GM21360 (cell line): ENCODE data around the gene PPEF2.

Experiments
- ATAC-seq: cut with Tn5 transposase; IDR thresholded peaks from one replicate; pipeline ENCODE4 v1.9.1; 2021; ENCODE audit warnings: mild to moderate bottlenecking, moderate library complexity; ENCODE audit not compliant: unreplicated experiment

Gene PPEF2

DNA sequence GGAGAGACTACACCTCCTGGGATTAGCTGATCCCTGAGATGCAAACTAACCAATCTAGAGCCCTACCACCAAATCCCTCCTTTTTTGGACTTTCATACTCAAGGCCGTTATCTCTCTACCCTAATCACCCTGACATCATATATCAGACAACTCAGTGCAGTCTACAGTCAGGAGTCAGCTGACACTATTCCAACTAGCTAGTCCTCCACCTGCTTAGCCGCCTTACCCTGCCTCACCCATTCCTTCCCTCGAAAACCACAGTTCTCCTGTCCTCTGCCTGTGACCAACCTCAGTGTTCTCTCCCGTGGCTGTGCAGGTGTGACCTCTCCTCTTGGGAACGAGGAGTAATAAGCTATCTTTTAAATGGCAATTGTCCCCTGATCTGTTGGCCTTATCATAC, 1.8 kb upstream of the PPEF2 start:
- no peak for ATAC-seq

DNA sequence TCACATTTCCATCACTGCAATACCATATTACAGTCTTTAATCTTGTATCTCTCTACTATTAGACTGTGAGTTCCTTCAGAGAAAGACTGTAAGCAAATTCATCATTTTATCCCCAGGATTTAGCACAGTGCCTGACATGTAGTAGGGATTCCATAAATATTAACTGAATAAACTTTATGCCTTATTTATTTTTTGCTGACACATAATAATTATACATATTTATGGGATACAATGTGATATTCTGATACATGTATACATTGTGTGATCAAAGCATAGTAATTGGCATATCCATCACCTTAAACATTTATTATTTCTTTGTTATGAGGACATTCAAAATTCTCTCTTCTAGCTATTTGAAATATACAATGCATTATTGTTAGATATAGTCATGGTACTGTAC, 3.7 kb downstream of the PPEF2 start:
- no peak for ATAC-seq

GRCh38 chr4:75895744-75896314, 6.4 kb downstream of the PPEF2 start:
- no peak for ATAC-seq

GRCh38 chr4:75892508-75892907, 9.7 kb downstream of the PPEF2 start:
- no peak for ATAC-seq

DNA sequence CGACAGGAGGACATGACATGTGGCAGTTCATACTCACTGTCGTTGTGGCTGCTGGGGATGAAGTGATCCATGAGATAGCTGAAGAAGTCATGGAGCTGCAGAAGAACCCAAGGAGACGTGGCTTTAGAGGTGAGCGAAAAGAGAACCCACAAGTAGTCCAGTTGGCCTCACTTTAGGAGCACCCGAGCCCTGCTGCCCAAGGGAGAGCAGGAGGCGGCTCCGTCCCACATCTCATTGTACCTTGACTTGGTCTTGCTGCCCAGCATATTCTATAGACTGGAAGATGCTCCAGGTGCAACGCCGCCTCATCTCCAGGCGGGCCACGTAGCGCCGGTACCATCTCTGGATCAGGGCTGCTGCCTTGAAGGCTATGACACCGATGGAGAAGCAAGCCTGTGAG, 10.6 kb downstream of the PPEF2 start:
- ATAC-seq, result no peak

GRCh38 chr4:75889537-75890199, 12.6 kb downstream of the PPEF2 start:
- ATAC-seq, result no peak

DNA sequence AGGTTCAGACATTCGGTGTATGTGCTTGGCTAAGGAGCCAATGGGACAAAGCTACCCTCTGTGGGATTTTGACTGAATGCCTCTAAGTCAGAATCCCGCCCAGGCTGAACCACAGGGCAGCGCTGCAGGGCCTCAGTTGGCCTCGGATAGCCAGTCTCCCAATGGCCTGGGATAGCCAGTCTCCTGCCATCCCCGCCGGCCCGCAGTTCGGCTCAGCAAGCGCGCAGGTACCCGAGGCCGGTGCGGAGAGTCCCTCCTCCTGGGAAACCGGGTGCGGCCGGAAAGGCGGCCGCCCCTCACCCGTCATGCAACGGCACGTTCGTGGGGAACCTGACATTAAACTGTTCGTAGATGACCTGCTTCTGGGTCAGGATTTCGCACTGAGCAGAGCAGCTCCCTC, 16.1 kb downstream of the PPEF2 start:
- no peak for ATAC-seq

DNA sequence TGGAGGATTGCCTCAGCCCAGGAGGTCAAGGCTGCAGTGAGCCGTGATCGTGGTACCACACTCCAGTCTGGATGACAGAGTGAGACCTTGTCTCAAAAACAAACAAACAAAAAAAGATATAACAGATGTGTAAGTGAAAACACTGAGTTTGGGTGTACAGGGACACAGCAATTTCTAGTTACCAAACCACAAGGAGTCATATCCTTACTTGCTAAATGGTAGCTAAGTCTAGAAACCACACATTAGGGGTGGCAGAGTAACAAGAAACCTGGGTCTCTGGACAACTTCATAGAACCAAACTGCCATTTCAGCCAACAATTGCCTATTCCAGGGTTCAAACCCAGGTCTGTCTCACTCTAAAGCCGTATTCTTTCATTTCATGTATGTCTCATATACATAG, 20.8 kb downstream of the PPEF2 start:
- no peak for ATAC-seq

DNA sequence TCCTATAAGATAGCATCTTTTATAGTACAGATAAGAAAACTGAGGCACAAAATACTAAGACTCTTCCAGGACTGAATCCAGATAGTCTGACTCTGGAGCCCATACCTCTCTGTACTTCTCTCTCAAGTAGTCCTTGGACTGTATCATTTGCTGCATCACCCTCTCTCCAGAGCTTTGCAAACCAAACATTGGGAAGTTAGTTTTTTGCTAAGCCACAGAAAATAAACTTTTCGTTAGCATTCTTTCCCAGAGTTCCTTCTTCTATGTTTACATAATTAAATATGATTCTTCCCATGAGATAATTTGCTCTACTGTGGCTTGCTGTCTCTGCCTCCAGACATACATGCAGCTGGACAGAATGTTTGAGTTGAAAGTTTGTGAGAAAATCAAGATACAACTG, 22.0 kb downstream of the PPEF2 start:
- no peak for ATAC-seq

DNA sequence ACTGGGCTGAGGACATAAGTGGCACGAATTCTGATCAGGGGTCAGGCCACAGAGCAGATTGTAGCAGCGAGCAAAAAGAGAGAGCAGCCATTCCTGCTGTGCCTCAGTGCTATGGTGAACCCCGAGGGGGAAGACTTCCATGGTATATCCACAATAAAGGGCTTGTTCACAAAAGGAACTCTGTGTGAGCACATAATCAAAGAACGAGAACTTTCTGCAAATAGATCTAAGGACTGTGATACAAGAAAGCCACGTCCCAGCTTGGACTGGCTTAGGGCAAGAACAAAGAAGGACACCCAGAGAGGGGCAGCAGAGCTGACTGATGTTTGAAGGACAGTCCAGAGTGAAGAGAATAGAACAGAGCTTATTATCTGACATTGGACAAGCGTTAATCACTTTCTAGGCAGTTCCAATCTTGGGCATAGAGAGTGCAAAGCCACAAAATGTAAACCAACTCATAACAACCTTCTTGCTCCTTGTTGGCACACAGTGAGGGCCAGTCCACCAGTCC, 24.0 kb downstream of the PPEF2 start:
- no peak for ATAC-seq

GRCh38 chr4:75876218-75876617, 26.0 kb downstream of the PPEF2 start:
- ATAC-seq, result no peak

DNA sequence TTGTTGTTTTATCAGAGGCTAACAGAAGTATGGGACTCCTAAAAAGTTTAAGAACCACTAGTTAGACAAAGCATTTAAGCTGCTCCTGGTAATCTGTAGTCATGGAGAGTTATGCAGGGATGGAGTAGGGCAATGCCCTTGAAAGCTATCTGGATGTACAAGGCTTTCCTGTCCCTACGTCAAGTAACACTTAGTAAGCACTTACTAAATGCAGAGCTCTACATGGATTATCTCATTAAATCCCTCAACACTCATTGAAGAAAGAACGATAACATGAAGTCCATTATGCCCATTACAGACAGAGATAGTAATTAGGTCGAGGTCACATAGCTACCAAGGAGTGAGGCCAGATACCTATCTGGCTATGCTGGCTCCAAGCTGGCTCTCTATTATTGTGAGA, 33.2 kb downstream of the PPEF2 start:
- no peak for ATAC-seq

- ATAC-seq, result no peak
These were observed 35.1 kb downstream of the PPEF2 start for GRCh38 chr4:75867130-75867529.

GRCh38 chr4:75860606-75861005, 41.6 kb downstream of the PPEF2 start:
- ATAC-seq, result no peak

GRCh38 chr4:75858721-75859120, 43.5 kb downstream of the PPEF2 start:
- no peak for ATAC-seq

DNA sequence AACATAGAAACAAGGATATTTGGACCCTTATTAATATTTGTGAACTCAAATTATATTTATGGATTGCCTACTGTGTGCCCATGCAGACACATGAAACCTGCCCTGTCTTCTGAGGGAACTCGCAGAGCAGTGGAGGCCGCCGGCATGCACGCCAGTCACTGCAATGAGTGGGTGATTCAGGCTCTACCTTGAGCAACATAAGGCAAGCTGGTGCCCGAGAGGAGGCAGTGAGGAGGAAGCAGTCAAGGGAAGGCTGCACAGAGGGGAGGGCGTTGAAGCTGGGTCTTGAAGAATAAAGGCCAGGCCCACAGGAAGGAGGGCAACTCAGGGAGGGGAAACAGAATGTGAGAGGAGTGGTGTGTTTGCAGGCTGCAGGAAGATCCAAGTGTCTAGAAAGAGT, 52.8 kb downstream of the PPEF2 start:
- ATAC-seq, result no peak

DNA sequence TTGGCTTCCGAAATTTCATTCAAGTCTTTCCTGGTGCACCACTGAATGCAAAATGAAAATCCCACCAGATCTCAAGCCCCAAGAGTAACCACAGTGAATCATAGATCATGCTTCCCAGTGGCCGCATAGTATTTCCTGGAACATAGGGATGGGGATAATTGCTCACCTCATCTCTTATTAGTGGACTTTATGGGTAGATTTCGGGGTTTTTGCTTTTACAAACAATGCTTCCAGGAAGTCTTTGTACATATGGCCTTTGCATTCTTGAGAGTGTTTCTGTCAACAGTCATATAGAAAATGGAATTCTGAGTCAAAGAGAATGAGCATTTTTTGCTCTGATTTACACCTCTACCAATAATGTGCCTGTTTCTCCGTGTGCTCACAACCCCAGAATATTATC, 53.4 kb downstream of the PPEF2 start:
- no peak for ATAC-seq

DNA sequence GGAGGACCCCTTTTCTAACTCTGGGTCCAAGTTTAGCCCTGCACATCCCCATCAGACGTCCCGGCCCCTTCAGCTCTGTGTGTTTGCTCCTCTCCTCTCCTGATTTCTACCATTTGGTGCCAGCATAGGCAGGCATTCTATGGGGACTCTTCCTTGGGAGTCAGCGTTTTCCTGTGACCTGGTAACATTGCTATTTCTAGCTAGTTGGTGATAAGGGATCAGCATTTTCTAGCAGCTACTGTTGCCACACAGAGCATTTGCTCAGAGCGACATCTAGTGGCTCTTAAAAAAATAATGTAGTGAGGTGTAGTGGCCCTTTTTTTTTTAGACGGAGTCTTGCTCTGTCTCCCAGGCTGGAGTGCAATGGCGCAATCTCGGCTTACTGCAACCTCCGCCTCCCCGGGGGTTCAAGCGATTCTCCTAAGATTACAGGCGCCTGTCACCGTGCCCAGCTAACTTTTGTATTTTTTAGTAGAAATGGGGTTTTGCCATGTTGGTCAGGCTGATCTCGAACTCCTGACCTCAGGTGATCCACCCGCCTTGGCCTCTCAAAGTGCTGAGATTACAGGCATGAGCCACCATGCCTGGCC, 54.0 kb downstream of the PPEF2 start:
- peak; percentile 83 for ATAC-seq

DNA sequence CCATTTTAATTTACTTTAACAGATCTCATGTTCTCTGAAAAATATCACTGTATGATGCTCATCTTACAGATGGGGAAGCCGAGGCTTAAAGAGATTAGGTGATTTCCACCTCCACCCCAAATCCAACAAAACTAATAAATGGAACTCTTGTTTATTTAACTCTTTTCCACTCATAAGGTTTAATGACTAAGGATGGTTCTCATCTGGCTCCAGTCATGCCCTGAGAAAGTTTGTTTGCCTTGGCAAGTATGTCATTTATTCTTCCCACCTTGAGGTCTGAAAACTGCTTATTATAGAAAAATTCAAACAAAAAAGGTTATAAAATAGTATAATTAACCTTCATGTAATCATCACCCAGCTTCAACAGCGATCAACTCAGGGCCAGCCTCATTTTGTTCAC, 56.3 kb downstream of the PPEF2 start:
- ATAC-seq, result no peak

DNA sequence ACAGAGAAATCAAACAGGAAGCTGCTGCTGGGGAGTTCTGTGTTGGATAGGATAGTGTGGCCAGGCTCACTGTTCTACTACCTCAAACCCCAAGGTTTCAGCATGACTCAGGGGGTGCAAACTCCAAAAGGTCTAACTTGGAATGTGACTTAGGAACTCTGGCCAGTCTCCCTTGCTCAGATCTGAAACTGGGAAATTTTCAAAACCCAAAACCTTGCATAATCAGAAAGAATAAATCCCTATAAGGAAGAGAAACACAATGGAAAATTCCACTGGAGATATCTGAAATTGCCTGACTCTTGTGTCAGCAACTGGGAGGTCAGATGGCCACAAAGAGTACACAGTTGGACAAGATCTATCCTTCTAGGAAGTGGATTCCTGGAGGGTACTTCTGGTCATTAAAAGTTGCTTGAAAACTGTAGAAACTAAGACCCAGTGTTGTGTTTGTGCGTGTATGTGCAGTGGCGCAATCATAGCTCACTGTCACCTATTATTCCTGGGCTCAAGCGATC, 58.0 kb downstream of the PPEF2 start:
- ATAC-seq, result no peak

- no peak for ATAC-seq
These were observed 58.7 kb downstream of the PPEF2 start for GRCh38 chr4:75843596-75843995.
